Erythroblast (primary cell): ENCODE results near the gene NOSIP.

Experiments
- DNase-seq, 2 experiments: peaks; one replicate each; lab custom pipeline; 2025; lab: John Stamatoyannopoulos, UW
- GATA1 ChIP-seq: IDR thresholded peaks from 2 replicates; pipeline ENCODE4 v1.6.1; 2011; ENCODE audit warnings: low read depth, mild to moderate bottlenecking, control low read depth, low read length, moderate library complexity
- POLR2A ChIP-seq: IDR thresholded peaks from 2 replicates; pipeline ENCODE4 v1.6.1; 2011; ENCODE audit warnings: mild to moderate bottlenecking, low read length

The NOSIP gene

DNA sequence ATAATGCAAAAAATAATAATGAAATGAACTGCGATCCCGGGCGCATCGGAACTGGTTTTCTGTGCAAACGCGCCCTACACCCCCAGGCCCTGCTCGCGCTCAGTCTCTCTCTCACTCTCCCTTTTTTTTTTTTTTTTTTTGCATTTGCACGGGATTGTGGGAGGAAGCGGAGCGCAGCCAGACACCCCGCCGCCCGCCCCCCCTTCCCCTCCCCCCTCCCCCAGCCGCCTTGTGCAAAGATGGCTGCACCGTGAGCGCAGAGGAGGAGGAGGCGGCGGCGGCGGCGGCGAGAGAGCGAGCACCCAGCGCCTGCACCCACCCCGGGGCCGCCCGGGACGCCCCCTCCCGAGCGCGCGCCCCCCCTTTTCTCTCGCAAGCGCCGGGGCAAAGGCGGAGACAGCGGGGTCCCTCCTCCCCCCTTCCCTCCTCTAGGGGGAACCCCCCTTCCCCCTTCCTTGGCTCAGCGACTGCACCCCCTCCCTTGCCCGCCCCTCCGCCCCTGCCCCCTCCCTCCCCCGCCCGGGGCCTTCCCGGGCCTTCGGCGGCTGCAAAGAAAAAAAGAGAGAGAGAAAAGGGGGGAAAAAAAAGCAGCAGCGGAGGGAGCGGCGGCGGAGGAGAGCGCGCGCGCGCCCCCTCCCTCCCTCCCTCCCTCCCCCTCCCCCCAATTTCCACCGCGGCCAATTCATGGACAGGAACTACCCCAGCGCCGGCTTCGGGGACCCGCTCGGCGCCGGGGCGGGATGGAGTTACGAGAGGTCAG, 10.8 kb upstream of the NOSIP start, which contains the start of gene PRR12:
Gene PRR12, plus strand, starts transcription at position 212 of the 760 bp plus-strand sequence. Its CDS starts 473 bp downstream, at position 685.
- peak; percentile 81 to 87 for DNase-seq
- no peak for TF ChIP-seq GATA1
- no peak for TF ChIP-seq POLR2A

DNA sequence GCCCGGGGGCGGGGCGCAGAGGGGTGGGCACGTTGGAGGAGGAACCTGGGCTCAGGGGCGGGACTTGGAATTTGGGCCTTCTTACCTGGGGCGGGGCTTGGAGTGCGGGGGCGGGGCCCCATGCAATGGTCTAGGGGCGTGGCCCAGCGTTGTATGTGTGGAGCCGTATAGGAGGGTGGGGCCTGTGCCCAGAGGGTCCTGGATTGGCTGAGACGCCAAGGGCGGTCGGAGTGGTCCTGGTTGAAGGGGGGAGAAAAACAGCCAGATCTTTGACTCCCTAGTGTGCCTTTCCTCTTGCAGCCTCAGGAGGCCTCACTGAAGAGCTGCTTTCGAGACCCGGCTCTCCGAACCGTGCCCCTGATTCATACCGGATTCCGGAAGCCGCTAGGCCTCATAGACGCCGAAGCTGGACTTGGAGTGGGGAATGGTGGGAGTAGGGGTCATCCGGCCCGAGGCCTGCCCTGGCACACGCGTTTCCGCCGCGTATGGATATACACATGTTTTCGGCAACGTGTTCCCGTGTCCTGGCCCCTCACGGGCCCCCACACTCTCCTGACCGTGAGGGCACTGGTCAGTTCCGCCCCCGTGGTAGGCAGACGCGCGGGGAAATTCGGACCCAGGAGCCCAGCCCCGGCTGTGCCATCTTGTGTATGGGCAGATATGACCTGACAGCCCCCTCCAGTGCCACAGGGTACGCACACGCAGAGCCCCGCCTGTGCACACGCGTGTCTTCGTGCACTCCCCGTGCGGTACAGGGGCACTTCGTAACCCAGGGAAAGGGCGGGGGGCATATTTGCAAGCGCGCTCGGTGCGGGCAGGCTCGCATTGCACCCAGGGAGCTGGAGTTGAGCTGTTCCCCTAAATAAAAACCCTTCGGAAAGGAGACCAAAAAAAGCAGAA, 10.0 kb upstream of the NOSIP start:
- DNase-seq: peak; percentile 92 to 96
- TF ChIP-seq GATA1: no peak
- peak; percentile 88 for TF ChIP-seq POLR2A

- TF ChIP-seq POLR2A (no peak), GATA1 (no peak)
- no peak for DNase-seq
Measured at GRCh38 chr19:49589502-49589905, 9.1 kb upstream of the NOSIP start.

- no peak for DNase-seq
Measured at GRCh38 chr19:49588365-49589122, 8.2 kb upstream of the NOSIP start.

GRCh38 chr19:49587227-49587626, 6.9 kb upstream of the NOSIP start:
- DNase-seq: no peak
- TF ChIP-seq POLR2A (no peak), GATA1 (no peak)

More at GRCh38 chr19:49588365-49589122, 8.2 kb upstream of the NOSIP start:
- TF ChIP-seq GATA1 (no peak), POLR2A (no peak)

DNA sequence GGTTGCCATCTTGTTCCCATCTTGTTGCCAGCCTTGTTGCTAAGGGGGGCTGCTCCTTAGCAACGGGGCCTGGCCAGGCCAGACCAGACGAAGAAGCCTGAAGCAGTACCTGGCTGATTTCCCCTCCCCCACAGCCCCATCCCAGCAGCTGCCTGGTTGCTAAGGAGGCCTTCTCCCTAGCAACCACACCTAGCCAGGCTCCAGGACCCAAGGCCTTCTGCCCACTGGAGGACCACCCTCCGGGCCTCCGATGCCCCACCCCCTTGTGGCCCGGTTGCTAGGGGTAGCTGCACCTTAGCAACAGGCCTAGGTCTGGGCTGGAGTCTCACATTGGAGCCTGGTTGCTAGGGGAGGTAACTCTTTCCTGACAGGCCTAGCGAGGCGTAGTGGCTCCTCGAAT, 4.7 kb upstream of the NOSIP start:
- no peak for DNase-seq
- no peak for TF ChIP-seq POLR2A
- no peak for TF ChIP-seq GATA1

- no peak for DNase-seq
- TF ChIP-seq GATA1: no peak
- TF ChIP-seq POLR2A: no peak
Measured at GRCh38 chr19:49583239-49583638, 2.9 kb upstream of the NOSIP start.

GRCh38 chr19:49581007-49581508, 702 bp upstream of the NOSIP start, which contains the start of gene PRRG2:
Gene PRRG2, plus strand, starts transcription at chr19:49581316. Its CDS starts 1,904 bp downstream, at chr19:49583220.
- no peak for DNase-seq

DNA sequence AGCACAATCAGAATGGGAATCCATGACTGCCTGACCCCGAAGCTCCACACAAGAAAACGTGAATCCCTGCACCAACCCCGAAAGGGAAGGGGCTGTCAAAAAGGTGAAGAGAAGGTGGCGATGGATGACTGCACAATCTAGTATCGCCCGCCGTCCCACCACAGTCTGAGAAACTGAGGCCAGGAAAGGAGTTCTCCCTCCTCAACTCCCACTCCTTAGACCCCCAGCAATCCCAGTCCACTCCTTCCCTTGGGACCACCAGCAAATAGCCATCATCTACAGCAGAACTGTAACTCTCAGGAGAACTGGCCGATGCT, 451 bp downstream of the NOSIP start:
- no peak for TF ChIP-seq GATA1
- TF ChIP-seq POLR2A: no peak
- DNase-seq: peak in 1 of 2 experiments; percentile 61

More at GRCh38 chr19:49581007-49581508, 702 bp upstream of the NOSIP start, which contains the start of gene PRRG2:
- no peak for TF ChIP-seq POLR2A
- no peak for TF ChIP-seq GATA1

- no peak for TF ChIP-seq GATA1
- TF ChIP-seq POLR2A: no peak
- DNase-seq: no peak
Measured at GRCh38 chr19:49579193-49579592, 1.2 kb downstream of the NOSIP start.

DNA sequence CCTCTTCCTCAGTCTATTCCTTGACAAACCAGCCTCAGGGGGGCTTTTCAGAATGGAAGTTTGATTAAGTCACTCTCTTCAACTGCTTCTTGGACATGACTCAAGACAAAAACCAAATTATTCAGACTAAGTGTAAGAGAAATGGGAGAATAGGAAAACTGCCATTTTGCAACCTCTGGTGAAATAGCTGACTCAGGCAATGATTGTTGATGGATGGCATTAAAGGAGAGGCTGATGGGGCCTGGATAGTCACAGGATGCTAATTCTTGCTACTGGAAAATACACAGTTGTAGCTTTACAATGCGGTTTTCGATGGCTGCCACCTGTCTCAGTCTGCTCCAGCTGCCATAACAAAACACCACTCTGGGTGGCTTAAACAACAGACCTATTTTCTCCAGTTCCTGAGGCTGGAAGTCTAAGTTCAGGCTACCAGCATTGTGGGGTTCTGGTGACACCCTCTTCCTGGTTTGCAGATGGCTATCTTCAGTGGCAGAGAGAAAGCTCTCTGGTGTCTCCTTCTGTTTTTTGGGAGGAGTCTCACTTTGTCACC, 6.1 kb downstream of the NOSIP start:
- TF ChIP-seq POLR2A (no peak), GATA1 (no peak)
- DNase-seq: no peak

DNA sequence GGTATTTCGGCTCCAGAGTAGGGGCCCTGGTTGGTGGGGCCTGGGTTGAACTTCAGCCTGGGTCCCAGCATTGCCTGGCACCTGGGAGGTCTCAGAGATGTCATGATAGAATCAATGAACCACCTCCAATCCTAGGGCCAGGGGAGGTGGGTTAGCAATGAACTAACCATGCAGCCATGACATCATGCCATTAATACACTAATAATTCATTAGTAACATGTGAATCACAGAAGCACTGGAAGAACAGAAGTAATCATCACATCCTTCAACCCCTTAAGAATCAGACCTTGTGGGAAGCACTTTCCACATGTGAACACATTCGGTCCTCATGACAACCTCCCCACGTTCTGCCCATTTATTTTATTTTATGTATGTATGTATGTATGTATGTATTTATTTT, 6.9 kb downstream of the NOSIP start:
- no peak for DNase-seq
- TF ChIP-seq POLR2A: no peak
- TF ChIP-seq GATA1: no peak

- TF ChIP-seq POLR2A (no peak), GATA1 (no peak)
- DNase-seq: no peak
Measured at GRCh38 chr19:49573009-49573408, 7.3 kb downstream of the NOSIP start.

DNA sequence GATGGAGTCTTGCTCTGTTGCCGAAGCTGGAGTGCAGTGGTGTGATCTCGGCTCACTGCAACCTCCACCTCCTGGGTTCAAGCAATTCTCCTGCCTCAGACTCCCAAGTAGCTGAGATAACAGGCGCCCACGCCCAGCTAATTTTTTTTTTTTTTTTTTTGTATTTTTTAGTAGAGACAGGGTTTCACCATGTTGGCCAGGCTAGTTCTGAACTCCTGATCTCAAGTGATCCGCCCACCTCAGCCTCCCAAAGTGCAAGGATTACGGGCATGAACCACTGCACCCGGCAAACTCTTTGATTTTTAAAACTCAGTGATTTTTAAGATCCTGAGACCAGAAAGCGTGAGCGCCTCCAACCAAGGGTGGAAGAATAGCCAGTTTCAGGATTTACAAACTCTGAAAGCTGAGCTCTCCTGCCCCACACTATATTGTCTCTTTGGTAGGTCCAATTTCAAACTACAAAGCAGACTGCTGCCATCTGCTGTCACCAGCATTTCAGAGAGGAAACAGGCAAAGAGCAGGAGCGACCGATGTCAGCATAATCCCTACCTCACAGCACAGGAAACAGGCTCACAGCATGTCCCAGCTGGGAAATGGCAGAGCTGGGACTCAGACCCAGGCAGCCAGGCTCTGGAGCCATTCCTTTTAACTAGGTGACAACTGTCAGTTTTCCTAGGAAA, 9.2 kb downstream of the NOSIP start:
- no peak for DNase-seq
- TF ChIP-seq POLR2A (no peak), GATA1 (no peak)
